SK-N-SH treated with all-trans-retinoic acid at 6 μM for 48 hours (cell line): Measurements from ENCODE around the gene CHKA.
A peak's percentile ranks its signal among the peaks of the same experiment; 100 is the strongest.

Experiments used
- ATAC-seq: fragments of 200-7000 bp; cut with Tn5 transposase; 3 replicates; pipeline ENCODE4 v1.9.1; 2020; ENCODE audit warnings: mild to moderate bottlenecking, moderate library complexity
- CSDC2 ChIP-seq: fragments of 250-450 bp; sonication (Bioruptor Pico); IDR thresholded peaks from 2 replicates; pipeline ENCODE4 v1.5.0; 2020; ENCODE audit warnings: mild to moderate bottlenecking, moderate library complexity
- CSRNP3 ChIP-seq: fragments of 250-450 bp; sonication (Bioruptor Pico); IDR thresholded peaks from 2 replicates; pipeline ENCODE4 v1.5.1; 2021; ENCODE audit warnings: mild to moderate bottlenecking, moderate library complexity
- ESRRG ChIP-seq: fragments of 250-450 bp; sonication (Bioruptor Pico); IDR thresholded peaks from 2 replicates; pipeline ENCODE4 v1.6.1; 2021; ENCODE audit warnings: mild to moderate bottlenecking
- GLIS3 ChIP-seq: fragments of 250-450 bp; sonication (Bioruptor Pico); IDR thresholded peaks from 2 replicates; pipeline ENCODE4 v1.5.0; 2020; ENCODE audit warnings: mild to moderate bottlenecking, moderate library complexity
- ISL1 ChIP-seq: fragments of 250-450 bp; sonication (Bioruptor Pico); IDR thresholded peaks from 2 replicates; pipeline ENCODE4 v2.1.2; 2022; ENCODE audit warnings: mild to moderate bottlenecking, moderate library complexity
- OSR1 ChIP-seq: fragments of 250-450 bp; sonication (Bioruptor Pico); IDR thresholded peaks from 2 replicates; pipeline ENCODE4 v1.8.0; 2022; ENCODE audit warnings: moderate library complexity, mild to moderate bottlenecking, inconsistent platforms
- PATZ1 ChIP-seq: fragments of 250-450 bp; sonication (Bioruptor Pico); IDR thresholded peaks from 2 replicates; pipeline ENCODE4 v1.8.0; 2020; ENCODE audit warnings: mild to moderate bottlenecking, moderate library complexity, borderline replicate concordance
- PPARA ChIP-seq: fragments of 250-450 bp; sonication (Bioruptor Pico); IDR thresholded peaks from 2 replicates; pipeline ENCODE4 v1.5.0; 2020; ENCODE audit warnings: mild to moderate bottlenecking, borderline replicate concordance
- RARB ChIP-seq: fragments of 250-450 bp; sonication (Bioruptor Pico); IDR thresholded peaks from 2 replicates; pipeline ENCODE4 v1.8.0; 2021; ENCODE audit warnings: mild to moderate bottlenecking, moderate library complexity
- TCF4 ChIP-seq: fragments of 250-450 bp; sonication (Bioruptor Pico); IDR thresholded peaks from 2 replicates; pipeline ENCODE4 v1.8.0; 2021; ENCODE audit warnings: mild to moderate bottlenecking, moderate library complexity, borderline replicate concordance
- TOX ChIP-seq: fragments of 250-450 bp; sonication (Bioruptor Pico); IDR thresholded peaks from 2 replicates; pipeline ENCODE4 v1.8.0; 2021; ENCODE audit warnings: mild to moderate bottlenecking, moderate library complexity, borderline replicate concordance
- ZC3H10 ChIP-seq: fragments of 250-450 bp; sonication (Bioruptor Pico); IDR thresholded peaks from 2 replicates; pipeline ENCODE4 v1.5.1; 2021; ENCODE audit warnings: mild to moderate bottlenecking, moderate library complexity
- ZFP30 ChIP-seq: fragments of 450-650 bp; formaldehyde crosslinking; IDR thresholded peaks from 2 replicates; pipeline ENCODE4 v1.5.0; 2022; ENCODE audit warnings: mild to moderate bottlenecking, moderate library complexity
- ZNF565 ChIP-seq: fragments of 450-650 bp; formaldehyde crosslinking; conservative IDR thresholded peaks from 2 replicates; pipeline ENCODE4 v1.5.0; 2020; ENCODE audit warnings: low read depth, mild to moderate bottlenecking, moderate library complexity
- ZNF70 ChIP-seq: fragments of 450-650 bp; formaldehyde crosslinking; IDR thresholded peaks from 2 replicates; pipeline ENCODE4 v1.5.0; 2020; ENCODE audit warnings: mild to moderate bottlenecking, moderate library complexity
- ZNF8 ChIP-seq: fragments of 450-650 bp; formaldehyde crosslinking; IDR thresholded peaks from 2 replicates; pipeline ENCODE4 v1.5.0; 2020; ENCODE audit warnings: mild to moderate bottlenecking, moderate library complexity
- TF ChIP-seq, protein P1 (sequence below): fragments of 250-450 bp; sonication (Bioruptor Pico); IDR thresholded peaks from 2 replicates; pipeline ENCODE4 v1.5.0; 2020; ENCODE audit warnings: mild to moderate bottlenecking, moderate library complexity

CHKA gene

DNA sequence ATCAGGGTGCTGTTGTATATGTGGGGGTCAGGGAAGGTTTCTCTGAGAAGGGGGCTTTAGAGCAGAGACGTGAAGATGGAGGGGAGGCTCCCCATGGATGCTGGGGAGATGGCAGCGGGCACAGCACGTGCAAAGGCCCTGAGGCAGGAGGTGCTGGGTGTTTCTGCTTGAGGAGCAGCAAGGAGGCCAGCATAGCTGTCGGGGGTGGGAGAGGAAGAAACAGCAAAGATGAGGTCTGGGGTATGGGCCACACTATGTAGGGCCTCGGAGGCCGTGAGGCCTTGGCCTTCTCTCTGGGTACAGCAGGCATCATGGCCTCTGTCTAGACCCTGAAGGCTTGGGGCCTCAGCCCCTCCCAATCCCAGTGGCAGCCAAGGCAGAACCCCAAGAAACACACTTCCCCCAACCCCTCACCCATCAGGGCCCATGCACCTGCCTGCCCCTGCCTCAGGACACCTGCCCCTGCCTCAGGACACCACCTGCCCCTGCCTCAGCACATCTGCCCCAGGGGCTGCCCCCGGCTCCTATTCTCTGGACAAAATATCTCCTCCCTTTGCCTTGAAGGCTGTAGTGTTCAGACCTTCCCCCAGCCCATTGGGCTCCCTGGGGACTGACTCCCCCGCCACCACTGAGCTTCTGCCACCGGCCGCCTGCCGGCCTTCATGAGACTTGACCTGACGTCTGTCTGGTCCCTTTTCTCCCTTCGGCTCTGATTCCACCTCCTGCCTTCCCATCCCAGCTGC lies 104.9 kb downstream of the CHKA start:
- no peak for TF ChIP-seq PPARA
- ATAC-seq, result no peak

DNA sequence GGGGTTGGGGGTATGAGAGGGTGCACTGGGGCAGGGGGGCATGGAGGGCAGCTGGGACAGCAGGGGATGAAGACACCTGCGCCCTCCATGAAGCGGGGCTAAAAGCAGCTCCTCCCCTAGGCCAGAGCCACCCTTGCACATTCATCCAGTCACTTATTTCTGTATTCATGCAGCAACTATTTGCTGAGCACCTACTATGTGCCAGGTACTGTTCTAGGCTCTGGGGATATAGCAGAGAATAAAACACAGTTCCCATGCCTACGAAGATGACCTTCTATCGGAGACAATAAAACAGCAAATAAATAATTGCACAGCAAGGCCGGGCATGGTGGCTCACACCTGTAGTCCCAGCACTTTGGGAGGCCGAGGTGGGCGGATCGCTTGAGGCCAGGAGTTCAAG lies 105.7 kb downstream of the CHKA start:
- no peak for ATAC-seq
- TF ChIP-seq RARB (CRISPR knock-in tag) (no peak), CSDC2 (CRISPR knock-in tag) (no peak), OSR1 (CRISPR knock-in tag) (no peak), TCF4 (CRISPR knock-in tag) (no peak), ESRRG (CRISPR knock-in tag) (no peak), ISL1 (CRISPR knock-in tag) (no peak)
- TF ChIP-seq, all 23 proteins: peak for 0

DNA sequence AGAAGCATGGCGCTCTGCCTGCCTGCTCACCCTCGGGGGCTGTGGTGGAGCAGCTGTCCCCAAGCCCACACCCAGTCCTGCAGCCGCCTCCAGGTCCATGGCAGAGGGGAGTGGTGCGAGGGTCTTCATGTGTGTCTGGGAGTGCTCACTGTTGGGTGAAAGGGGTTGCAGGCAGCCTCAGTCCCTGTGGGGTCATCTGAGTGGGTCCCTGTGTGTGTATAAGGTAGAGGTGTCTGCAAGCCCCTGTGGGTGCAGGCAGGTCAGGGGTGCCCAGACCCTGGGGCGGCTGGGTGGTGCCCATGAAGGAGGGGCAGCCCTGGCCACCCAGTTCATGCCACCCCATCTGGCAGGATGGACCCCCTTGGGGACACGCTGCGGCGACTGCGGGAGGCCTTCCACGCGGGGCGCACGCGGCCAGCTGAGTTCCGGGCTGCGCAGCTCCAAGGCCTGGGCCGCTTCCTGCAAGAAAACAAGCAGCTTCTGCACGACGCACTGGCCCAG lies 106.2 kb downstream of the CHKA start:
- no peak for ATAC-seq
- no peak for TF ChIP-seq ZNF8 (CRISPR knock-in tag)
- no peak for TF ChIP-seq TOX (CRISPR knock-in tag)
- TF ChIP-seq PPARA, result no peak
- no peak for TF ChIP-seq OSR1 (CRISPR knock-in tag)

DNA sequence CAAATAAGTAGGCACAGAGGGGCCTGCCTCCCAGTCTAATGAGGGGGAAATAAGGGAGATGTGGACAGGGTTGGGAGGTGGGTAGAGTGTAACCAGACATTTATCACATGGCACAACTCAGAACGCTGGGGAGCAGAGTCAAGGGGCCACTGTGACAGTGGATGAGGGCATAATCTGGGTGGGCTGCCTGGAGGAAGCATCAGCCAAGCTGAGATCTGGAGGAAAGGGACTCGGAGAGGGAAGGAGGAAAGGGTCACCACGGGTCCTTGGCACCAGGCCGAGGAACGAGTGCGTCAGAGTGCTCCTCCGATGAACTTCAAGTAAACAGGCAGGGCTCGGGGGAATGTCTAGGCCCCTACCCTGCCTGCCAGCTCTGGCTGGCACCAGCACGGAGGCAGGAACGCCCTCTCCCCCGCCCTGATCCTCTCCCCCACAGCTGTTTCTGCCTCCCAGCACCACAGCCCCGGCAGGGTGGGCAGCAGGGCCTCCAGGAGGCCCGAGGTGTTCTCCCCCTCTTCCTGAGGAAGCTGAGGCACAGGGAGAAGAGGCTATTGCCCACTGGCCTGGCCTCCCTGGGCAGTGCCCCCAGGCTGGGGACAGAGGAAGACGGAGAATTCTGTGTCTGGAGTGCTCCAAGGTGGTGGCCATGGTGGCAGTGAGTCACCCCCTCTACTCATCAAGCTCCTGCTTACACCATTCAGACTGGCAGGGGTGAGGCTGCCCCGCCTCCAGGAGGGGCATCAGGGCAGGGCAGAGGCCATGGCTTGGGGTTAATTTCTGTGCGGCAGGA lies 106.8 kb downstream of the CHKA start:
- no peak for TF ChIP-seq OSR1 (CRISPR knock-in tag)
- no peak for TF ChIP-seq ZC3H10 (CRISPR knock-in tag)
- TF ChIP-seq ZNF70, result no peak
- TF ChIP-seq GLIS3, result no peak
- ATAC-seq, result peak; percentile 33

GRCh38 chr11:68013611-68014156 lies 107.5 kb downstream of the CHKA start:
- no peak for TF ChIP-seq ZNF565 (CRISPR knock-in tag)
- TF ChIP-seq, protein P1, sequence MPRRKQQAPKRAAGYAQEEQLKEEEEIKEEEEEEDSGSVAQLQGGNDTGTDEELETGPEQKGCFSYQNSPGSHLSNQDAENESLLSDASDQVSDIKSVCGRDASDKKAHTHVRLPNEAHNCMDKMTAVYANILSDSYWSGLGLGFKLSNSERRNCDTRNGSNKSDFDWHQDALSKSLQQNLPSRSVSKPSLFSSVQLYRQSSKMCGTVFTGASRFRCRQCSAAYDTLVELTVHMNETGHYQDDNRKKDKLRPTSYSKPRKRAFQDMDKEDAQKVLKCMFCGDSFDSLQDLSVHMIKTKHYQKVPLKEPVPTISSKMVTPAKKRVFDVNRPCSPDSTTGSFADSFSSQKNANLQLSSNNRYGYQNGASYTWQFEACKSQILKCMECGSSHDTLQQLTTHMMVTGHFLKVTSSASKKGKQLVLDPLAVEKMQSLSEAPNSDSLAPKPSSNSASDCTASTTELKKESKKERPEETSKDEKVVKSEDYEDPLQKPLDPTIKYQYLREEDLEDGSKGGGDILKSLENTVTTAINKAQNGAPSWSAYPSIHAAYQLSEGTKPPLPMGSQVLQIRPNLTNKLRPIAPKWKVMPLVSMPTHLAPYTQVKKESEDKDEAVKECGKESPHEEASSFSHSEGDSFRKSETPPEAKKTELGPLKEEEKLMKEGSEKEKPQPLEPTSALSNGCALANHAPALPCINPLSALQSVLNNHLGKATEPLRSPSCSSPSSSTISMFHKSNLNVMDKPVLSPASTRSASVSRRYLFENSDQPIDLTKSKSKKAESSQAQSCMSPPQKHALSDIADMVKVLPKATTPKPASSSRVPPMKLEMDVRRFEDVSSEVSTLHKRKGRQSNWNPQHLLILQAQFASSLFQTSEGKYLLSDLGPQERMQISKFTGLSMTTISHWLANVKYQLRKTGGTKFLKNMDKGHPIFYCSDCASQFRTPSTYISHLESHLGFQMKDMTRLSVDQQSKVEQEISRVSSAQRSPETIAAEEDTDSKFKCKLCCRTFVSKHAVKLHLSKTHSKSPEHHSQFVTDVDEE, result no peak
- ATAC-seq, result no peak

DNA sequence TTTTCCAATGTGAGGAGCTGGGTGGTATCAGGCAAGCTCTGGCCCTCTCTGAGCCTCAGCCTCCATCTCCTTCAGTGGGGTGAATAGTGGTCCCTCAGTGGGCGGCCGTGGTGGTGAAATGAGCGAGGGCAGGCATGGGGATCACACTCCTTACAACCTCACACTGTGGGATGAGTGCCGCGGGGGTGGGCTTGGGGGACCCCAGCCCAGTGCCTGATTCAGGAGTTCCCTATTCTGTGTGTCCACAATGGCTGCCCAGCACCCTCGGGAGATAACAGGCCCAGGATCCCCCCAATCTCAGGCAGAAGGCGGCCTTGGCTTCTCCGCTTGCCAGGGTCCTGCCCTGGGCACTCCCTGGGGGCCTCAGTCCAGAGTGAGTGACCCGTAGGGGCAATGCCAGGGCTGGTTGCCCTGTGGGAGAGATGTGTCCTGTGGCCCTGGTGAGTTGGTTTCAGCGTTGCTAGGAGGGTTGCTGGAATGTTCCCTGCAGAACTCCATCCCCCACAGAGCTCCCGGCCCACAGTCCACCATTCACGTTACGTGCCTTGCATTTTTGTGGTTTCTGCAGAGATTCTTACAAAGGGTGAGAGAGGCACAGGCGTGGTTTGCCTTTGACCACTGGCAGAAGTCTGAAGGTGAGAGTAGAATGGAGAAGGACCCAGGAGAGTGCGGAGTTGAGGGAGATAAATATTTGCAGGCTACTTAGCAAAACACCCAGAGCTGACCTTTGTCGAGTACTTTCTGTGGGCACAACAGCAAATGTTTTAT lies 108.2 kb downstream of the CHKA start:
- ATAC-seq, result peak; percentile 80
- TF ChIP-seq CSRNP3 (CRISPR knock-in tag), result no peak
- TF ChIP-seq ZFP30, result no peak
- TF ChIP-seq, protein P1, result no peak
- no peak for TF ChIP-seq ZNF70
- TF ChIP-seq OSR1 (CRISPR knock-in tag), result no peak
- TF ChIP-seq ZC3H10 (CRISPR knock-in tag), result no peak
- TF ChIP-seq PATZ1 (CRISPR knock-in tag), result 0 out of 2 replicates have a peak, but pooled peaks have one; percentile 17
- TF ChIP-seq PPARA, result no peak
- TF ChIP-seq TOX (CRISPR knock-in tag), result no peak
- peak; percentile 32; the same call in 1 of the 2 replicates for TF ChIP-seq CSDC2 (CRISPR knock-in tag)
